Natural killer cell (primary cell): ENCODE results near the gene S100A2. TPM values are rescaled to one million over a fixed set of nuclear protein-coding genes. Genes with fewer than 3 reads are reported as not detected.

ENCODE experiments used
- ATAC-seq, 3 donors: fragments of 150-1000 bp in 2 of 3; fragments of 200-7000 bp in 1 of 3; cut with Tn5 transposase; 1 replicate in 1 of 3; 2 replicates in 2 of 3; pipeline ENCODE4 v1.10.0; 2021; ENCODE audit warnings: mild to moderate bottlenecking in 2 of 3, moderate library complexity in 2 of 3
- DNase-seq, 2 donors: peaks; one replicate each; pipeline versions ENCODE4 v3.0.0 to v3.0.0-alpha.2; 2013 to 2021; ENCODE audit warnings: mixed read lengths in 1 of 2
- H3K27ac ChIP-seq: one replicate; pipeline ENCODE4 v1.5.1; 2013; ENCODE audit warnings: mild to moderate bottlenecking, low read length
- H3K27me3 ChIP-seq: one replicate; pipeline ENCODE4 v1.6.1; 2013; ENCODE audit warnings: low read length; ENCODE audit not compliant: control insufficient read depth, insufficient read depth
- H3K36me3 ChIP-seq: one replicate; pipeline ENCODE4 v1.6.1; 2013; ENCODE audit warnings: low read length; ENCODE audit not compliant: control insufficient read depth, insufficient read depth
- H3K4me1 ChIP-seq: one replicate; pipeline ENCODE4 v1.6.1; 2013; ENCODE audit warnings: low read length; ENCODE audit not compliant: control insufficient read depth, insufficient read depth
- H3K4me3 ChIP-seq: one replicate; pipeline ENCODE4 v1.5.1; 2013; ENCODE audit warnings: low read length
- H3K9me3 ChIP-seq: one replicate; pipeline ENCODE4 v1.6.1; 2013; ENCODE audit warnings: low read length; ENCODE audit not compliant: control insufficient read depth, insufficient read depth
- H3K27ac Mint-ChIP-seq, 2 donors: one replicate each; pipeline ENCODE4 v1.8.0; 2022; ENCODE audit warnings: mild to moderate bottlenecking in 2 of 2, mixed read lengths in 2 of 2, moderate library complexity in 1 of 2
- H3K27me3 Mint-ChIP-seq, 2 donors: one replicate each; pipeline ENCODE4 v1.8.0; 2022; ENCODE audit warnings: low read depth in 2 of 2, mixed read lengths in 2 of 2
- H3K36me3 Mint-ChIP-seq: one replicate; pipeline ENCODE4 v1.8.0; 2022; ENCODE audit warnings: mixed read lengths
- H3K4me1 Mint-ChIP-seq, 2 donors: one replicate each; pipeline ENCODE4 v1.8.0; 2022; ENCODE audit warnings: mixed read lengths in 2 of 2
- H3K4me3 Mint-ChIP-seq: one replicate; pipeline ENCODE4 v1.8.0; 2022; ENCODE audit warnings: mild to moderate bottlenecking, moderate library complexity, mixed read lengths
- H3K9me3 Mint-ChIP-seq, 2 donors: one replicate each; pipeline ENCODE4 v1.8.0; 2022; ENCODE audit warnings: mixed read lengths in 2 of 2
- CTCF ChIP-seq: fragments of 200-600 bp; IDR thresholded peaks from one replicate; pipeline ENCODE4 v1.8.0; 2022; ENCODE audit warnings: antibody characterized with exemption
- WGBS: methylation state at CpG from one replicate; pipeline ENCODE4 v1.1.7; 2013; ENCODE audit warnings: missing lambda C conversion rate; ENCODE audit not compliant: insufficient coverage; 5-methylcytosine and 5-hydroxymethylcytosine counted together
- intact Hi-C: fragments of 100-400 bp; cut with micrococcal nuclease; formaldehyde crosslinking; loops from one replicate; pipeline ENCODE4 v1.14.2; 2022
- total RNA-seq, 4 donors: library from RNA; stranded (reverse); fragments of 120-200 nt in 1 of 4; gene quantifications; one replicate each; pipeline versions ENCODE4 v1.2.3 to v1.2.4, GENCODE V29; 2013 to 2022

The S100A2 gene
- total RNA-seq, 3 donors from 2014 or later (not counting 1 experiment from before 2014, with no cell fraction given): not detected

DNA sequence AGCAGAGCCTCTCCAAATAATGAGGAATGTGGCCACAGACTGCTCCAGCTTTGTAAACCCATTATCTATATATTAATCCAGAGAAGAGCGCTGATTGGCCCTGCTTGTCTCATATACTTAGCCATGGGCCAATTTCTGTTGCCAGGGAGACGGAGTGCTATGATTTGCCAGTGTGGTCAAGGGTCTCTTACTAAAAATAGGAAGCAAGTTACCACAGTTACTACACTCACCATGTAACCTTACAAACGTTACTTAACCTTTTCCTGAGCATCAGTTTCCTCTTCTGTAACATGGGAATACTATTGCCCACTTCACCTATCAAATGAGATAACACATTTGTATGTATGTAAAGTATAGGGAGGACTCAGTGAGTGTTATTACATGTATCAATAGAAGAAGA lies 7.7 kb upstream of the S100A2 start:
- H3K36me3 ChIP-seq: no peaks in the 10 kb centered on the region
- Mint-ChIP-seq H3K4me3 (no peak overlapping the region), H3K27ac (no peak overlapping the region), H3K36me3 (no peaks in the 10 kb centered on the region), H3K4me1 (peaks cover 5 to 6% of the 10 kb centered on the region in 2 donors), H3K27me3 (peaks cover 18 to 23% of the 10 kb centered on the region in 2 donors), H3K9me3 (no peaks in the 10 kb centered on the region)
- no peak overlapping the region for H3K4me3 ChIP-seq
- H3K27me3 ChIP-seq: peaks cover 2% of the 10 kb centered on the region
- no CpG with 5 or more reads among the region's 3 CpGs for WGBS
- no peak for TF ChIP-seq CTCF
- intact Hi-C loops: no loop called here
- DNase-seq (no peak), ATAC-seq (no peak)
- no peak overlapping the region for H3K27ac ChIP-seq
- H3K9me3 ChIP-seq: no peaks in the 10 kb centered on the region
- peaks cover 5% of the 10 kb centered on the region for H3K4me1 ChIP-seq

GRCh38 chr1:153572569-153573015 lies 6.9 kb upstream of the S100A2 start:
- Histone ChIP-seq H3K27me3 (peaks cover 2% of the 10 kb centered on the region), H3K9me3 (no peaks in the 10 kb centered on the region), H3K36me3 (no peaks in the 10 kb centered on the region), H3K4me1 (peaks cover 13% of the 10 kb centered on the region), H3K4me3 (no peak overlapping the region), H3K27ac (no peak overlapping the region)
- Mint-ChIP-seq H3K4me3 (no peak overlapping the region), H3K9me3 (no peaks in the 10 kb centered on the region), H3K36me3 (no peaks in the 10 kb centered on the region), H3K4me1 (peaks cover 11 to 12% of the 10 kb centered on the region in 2 donors), H3K27me3 (peaks cover 10 to 16% of the 10 kb centered on the region in 2 donors), H3K27ac (no peak overlapping the region)
- ATAC-seq: peak; percentile 35 to 64 (median 61)
- TF ChIP-seq CTCF: peak; percentile 19
- peak in 1 of 2 donors; percentile 65 for DNase-seq
- intact Hi-C loops: no loop called here
- 9% methylated on average over 3 of the region's 3 CpGs for WGBS

DNA sequence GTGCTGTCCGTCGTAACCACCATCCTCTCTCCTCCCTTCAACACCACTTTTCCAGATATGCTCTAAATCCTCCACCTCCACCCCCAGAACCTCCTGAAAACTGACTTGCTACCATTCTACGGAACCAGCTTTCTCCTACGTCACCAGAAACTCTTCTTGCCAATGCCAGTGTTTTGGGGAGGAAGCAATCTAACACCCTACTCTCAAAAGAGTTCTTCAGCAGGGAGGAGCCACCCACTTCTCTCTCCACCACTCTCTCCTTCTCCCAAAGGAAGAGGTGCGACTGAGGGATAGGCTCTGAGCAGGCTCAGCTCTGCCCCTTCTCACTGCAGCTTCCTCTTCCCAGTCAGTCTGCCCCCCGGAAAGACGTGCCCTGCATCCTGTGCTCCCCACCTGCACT lies 6.1 kb upstream of the S100A2 start:
- H3K36me3 ChIP-seq: no peaks in the 10 kb centered on the region
- H3K36me3 Mint-ChIP-seq: no peaks in the 10 kb centered on the region
- H3K9me3 Mint-ChIP-seq: no peaks in the 10 kb centered on the region
- H3K4me3 ChIP-seq: no peak overlapping the region
- H3K4me3 Mint-ChIP-seq: no peak overlapping the region
- no peak overlapping the region for H3K27ac Mint-ChIP-seq
- H3K4me1 Mint-ChIP-seq: peaks cover 16 to 18% of the 10 kb centered on the region in 2 donors
- no peak overlapping the region for H3K27ac ChIP-seq
- peaks cover 21% of the 10 kb centered on the region for H3K4me1 ChIP-seq
- DNase-seq (no peak), ATAC-seq (no peak)
- H3K27me3 Mint-ChIP-seq: peaks cover 2 to 15% of the 10 kb centered on the region in 2 donors
- H3K27me3 ChIP-seq: no peaks in the 10 kb centered on the region
- no peak for TF ChIP-seq CTCF
- no peaks in the 10 kb centered on the region for H3K9me3 ChIP-seq
- intact Hi-C loops: no loop called here
- 84% methylated on average over 7 of the region's 7 CpGs for WGBS

- no peaks in the 10 kb centered on the region for H3K36me3 Mint-ChIP-seq
- WGBS: 96% methylated on average over 5 of the region's 5 CpGs
- H3K27ac Mint-ChIP-seq: no peak overlapping the region
- ATAC-seq (no peak), DNase-seq (no peak)
- Histone ChIP-seq H3K4me3 (no peak overlapping the region), H3K9me3 (no peaks in the 10 kb centered on the region), H3K36me3 (no peaks in the 10 kb centered on the region), H3K27ac (no peak overlapping the region), H3K4me1 (peaks cover 30% of the 10 kb centered on the region), H3K27me3 (no peaks in the 10 kb centered on the region)
- H3K4me3 Mint-ChIP-seq: no peak overlapping the region
- peaks cover 0 to 12% of the 10 kb centered on the region in 2 donors for H3K27me3 Mint-ChIP-seq
- H3K9me3 Mint-ChIP-seq: no peaks in the 10 kb centered on the region
- intact Hi-C loops: no loop called here
- peaks cover 22 to 26% of the 10 kb centered on the region in 2 donors for H3K4me1 Mint-ChIP-seq
- TF ChIP-seq CTCF: no peak
These were observed 5.2 kb upstream of the S100A2 start for GRCh38 chr1:153570874-153571273.
